GM23338 (cell line): ENCODE results near the gene PRR36. TPM values are rescaled to one million over a fixed set of nuclear protein-coding genes. Genes with fewer than 3 reads are reported as not detected.

Experiments used
- ATAC-seq: fragments of 200-7000 bp; cut with Tn5 transposase; 3 replicates; pipeline ENCODE4 v1.9.1; 2020
- DNase-seq: peaks from one replicate; pipeline ENCODE4 v3.0.0-alpha.2; 2015; ENCODE audit warnings: low spot score
- H2AFZ ChIP-seq: fragments of 200-600 bp; sonication (generic); 2 replicates; pipeline ENCODE4 v1.8.0; 2016; ENCODE audit warnings: antibody characterized with exemption, mild to moderate bottlenecking, moderate library complexity
- H3F3A ChIP-seq: fragments of 200-600 bp; sonication (generic); replicated peaks from 2 replicates; pipeline ENCODE4 v1.8.0; 2017; ENCODE audit warnings: antibody characterized with exemption, mixed run types, low read depth
- H3K27ac ChIP-seq: fragments of 200-600 bp; sonication (generic); 2 replicates; pipeline ENCODE4 v1.6.1; 2016; ENCODE audit warnings: low read depth
- H3K27me3 ChIP-seq: fragments of 200-600 bp; sonication (generic); 2 replicates; pipeline ENCODE4 v1.8.0; 2016; ENCODE audit warnings: mild to moderate bottlenecking, mixed run types, moderate library complexity; ENCODE audit not compliant: insufficient read depth
- H3K36me3 ChIP-seq: fragments of 200-600 bp; sonication (generic); 2 replicates; pipeline ENCODE4 v1.8.0; 2016; ENCODE audit warnings: mild to moderate bottlenecking; ENCODE audit not compliant: insufficient read depth
- H3K4me1 ChIP-seq: fragments of 200-600 bp; sonication (generic); 2 replicates; pipeline ENCODE4 v1.8.0; 2016; ENCODE audit warnings: mild to moderate bottlenecking, moderate library complexity; ENCODE audit not compliant: insufficient read depth
- H3K4me2 ChIP-seq: fragments of 200-600 bp; sonication (generic); 2 replicates; pipeline ENCODE4 v1.7.1; 2017; ENCODE audit warnings: mixed run types
- H3K4me3 ChIP-seq: fragments of 200-600 bp; sonication (generic); 2 replicates; pipeline ENCODE4 v1.6.1; 2016; ENCODE audit warnings: mixed run types
- H3K79me2 ChIP-seq: fragments of 200-600 bp; sonication (generic); replicated peaks from 2 replicates; pipeline ENCODE4 v1.8.0; 2017; ENCODE audit warnings: mild to moderate bottlenecking; ENCODE audit not compliant: insufficient read depth
- H3K9me2 ChIP-seq: fragments of 200-600 bp; sonication (generic); 2 replicates; pipeline ENCODE4 v1.8.0; 2017; ENCODE audit not compliant: insufficient read depth
- H4K20me1 ChIP-seq: fragments of 200-600 bp; sonication (generic); replicated peaks from 2 replicates; pipeline ENCODE4 v1.8.0; 2017; ENCODE audit warnings: mild to moderate bottlenecking; ENCODE audit not compliant: insufficient read depth
- H3K27ac Mint-ChIP-seq: 2 replicates; pipeline ENCODE4 v1.8.0; 2020; ENCODE audit warnings: inconsistent platforms, mild to moderate bottlenecking, moderate library complexity, mixed read lengths
- H3K27me3 Mint-ChIP-seq: 3 replicates; pipeline ENCODE4 v1.8.0; 2022; ENCODE audit warnings: low read depth, mild to moderate bottlenecking, moderate library complexity, mixed read lengths, inconsistent platforms; ENCODE audit not compliant: insufficient read depth, poor library complexity
- H3K36me3 Mint-ChIP-seq: 3 replicates; pipeline ENCODE4 v1.8.0; 2021; ENCODE audit warnings: low read depth, mild to moderate bottlenecking, inconsistent platforms, moderate library complexity, mixed read lengths
- H3K4me1 Mint-ChIP-seq: 3 replicates; pipeline ENCODE4 v1.8.0; 2020; ENCODE audit warnings: mild to moderate bottlenecking, inconsistent platforms, mixed read lengths
- H3K4me3 Mint-ChIP-seq: 3 replicates; pipeline ENCODE4 v1.8.0; 2021; ENCODE audit warnings: moderate library complexity, mild to moderate bottlenecking, inconsistent platforms, mixed read lengths
- H3K9me3 Mint-ChIP-seq: 3 replicates; pipeline ENCODE4 v1.8.0; 2020; ENCODE audit warnings: moderate library complexity, mild to moderate bottlenecking, inconsistent platforms, mixed read lengths
- CREB1 ChIP-seq: fragments of 250-450 bp; sonication (Bioruptor Pico); IDR thresholded peaks from 2 replicates; pipeline ENCODE4 v1.5.0; 2020; ENCODE audit warnings: low read depth, mild to moderate bottlenecking, moderate library complexity
- CTCF ChIP-seq, 2 experiments: fragments of 200-600 bp in 1 of 2; sonication (generic) in 1 of 2; conservative IDR thresholded peaks; 2 replicates each; pipeline versions ENCODE4 v1.5.1 to v1.6.1; 2016 to 2017; ENCODE audit warnings: antibody characterized with exemption in 2 of 2, low read depth in 2 of 2, mild to moderate bottlenecking in 2 of 2, moderate library complexity in 1 of 2
- EZH2 ChIP-seq: fragments of 200-600 bp; sonication (generic); IDR thresholded peaks from one replicate; pipeline ENCODE4 v1.8.0; 2017; ENCODE audit warnings: antibody characterized with exemption, mild to moderate bottlenecking, low read depth; ENCODE audit not compliant: unreplicated experiment
- EZH2phosphoT487 ChIP-seq: fragments of 200-600 bp; sonication (generic); IDR thresholded peaks from one replicate; pipeline ENCODE4 v1.8.1; 2018; ENCODE audit warnings: antibody characterized with exemption; ENCODE audit not compliant: unreplicated experiment
- JUNB ChIP-seq: IDR thresholded peaks from one replicate; pipeline ENCODE4 v1.6.1; 2016; ENCODE audit warnings: antibody characterized with exemption; ENCODE audit not compliant: unreplicated experiment
- NANOG ChIP-seq: IDR thresholded peaks from 2 replicates; pipeline ENCODE4 v1.6.1; 2016; ENCODE audit warnings: antibody characterized with exemption, borderline replicate concordance
- POLR2AphosphoS5 ChIP-seq: IDR thresholded peaks from 2 replicates; pipeline ENCODE4 v1.6.1; 2016; ENCODE audit warnings: antibody characterized with exemption, low read depth
- REST ChIP-seq: IDR thresholded peaks from one replicate; pipeline ENCODE4 v1.6.1; 2018; ENCODE audit warnings: antibody characterized with exemption; ENCODE audit not compliant: unreplicated experiment
- STAT1 ChIP-seq: IDR thresholded peaks from one replicate; pipeline ENCODE4 v1.6.1; 2016; ENCODE audit warnings: antibody characterized with exemption; ENCODE audit not compliant: unreplicated experiment
- ZNF114 ChIP-seq: fragments of 250-450 bp; sonication (Bioruptor Pico); IDR thresholded peaks from 2 replicates; pipeline ENCODE4 v1.5.0; 2020; ENCODE audit warnings: mild to moderate bottlenecking, moderate library complexity
- ZNF331 ChIP-seq: fragments of 250-450 bp; sonication (Bioruptor Pico); IDR thresholded peaks from 2 replicates; pipeline ENCODE4 v1.5.0; 2020; ENCODE audit warnings: low read depth, mild to moderate bottlenecking, moderate library complexity
- polyA plus RNA-seq: library from polyadenylated mRNA; unstranded; fragments of >200 nt; fragmentation: Nextera tagmentation; extraction: Ambion mirVana; gene quantifications from 2 replicates; pipeline ENCODE4 v1.2.1, GENCODE V29; 2016
- total RNA-seq: library from RNA; depleted of rRNA; stranded (reverse); fragments of >200 nt; shearing (Covaris generic); gene quantifications from 2 replicates; pipeline ENCODE4 v1.2.3, GENCODE V29; 2014
- TF ChIP-seq, protein P1 (sequence below): IDR thresholded peaks from 2 replicates; pipeline ENCODE4 v1.6.1; 2016; ENCODE audit warnings: antibody characterized with exemption

PRR36 gene
- total and polyA plus RNA-seq, 2 experiments from 2014 or later = 17.6 to 17.9 TPM

GRCh38 chr19:7861619-7862412 is 12.4 kb downstream of the PRR36 start:
- H3K27ac Mint-ChIP-seq = no peak overlapping the region
- Histone ChIP-seq H3K36me3 (no peaks in the 10 kb centered on the region), H2AFZ (peak overlapping the region; percentile 90), H3K79me2 (no peaks in the 10 kb centered on the region), H3K27me3 (peaks cover 52% of the 10 kb centered on the region), H3K4me3 (peak overlapping the region; percentile 65), H3K27ac (no peak overlapping the region), H4K20me1 (no peaks in the 10 kb centered on the region), H3K4me1 (peaks cover 34% of the 10 kb centered on the region), H3F3A (0 out of 2 replicates have a peak, but pooled peaks cover 6% of the 10 kb centered on the region), H3K9me2 (no peaks in the 10 kb centered on the region), H3K4me2 (peak overlapping the region; percentile 86)
- no peak for TF ChIP-seq NANOG
- TF ChIP-seq CTCF (conservative IDR thresholded peaks at IDR 0.05; ENCODE audit: low read depth in 2 of 2) = peak; percentile 42 to 65; a peak in 3 of 4 replicates
- DNase-seq (peak; percentile 80), ATAC-seq (peak; percentile 20)
- H3K4me3 Mint-ChIP-seq = peak overlapping the region; percentile 79
- no peaks in the 10 kb centered on the region for H3K36me3 Mint-ChIP-seq
- peaks cover 43% of the 10 kb centered on the region for H3K27me3 Mint-ChIP-seq
- H3K4me1 Mint-ChIP-seq = peaks cover 31% of the 10 kb centered on the region
- H3K9me3 Mint-ChIP-seq = no peaks in the 10 kb centered on the region

DNA sequence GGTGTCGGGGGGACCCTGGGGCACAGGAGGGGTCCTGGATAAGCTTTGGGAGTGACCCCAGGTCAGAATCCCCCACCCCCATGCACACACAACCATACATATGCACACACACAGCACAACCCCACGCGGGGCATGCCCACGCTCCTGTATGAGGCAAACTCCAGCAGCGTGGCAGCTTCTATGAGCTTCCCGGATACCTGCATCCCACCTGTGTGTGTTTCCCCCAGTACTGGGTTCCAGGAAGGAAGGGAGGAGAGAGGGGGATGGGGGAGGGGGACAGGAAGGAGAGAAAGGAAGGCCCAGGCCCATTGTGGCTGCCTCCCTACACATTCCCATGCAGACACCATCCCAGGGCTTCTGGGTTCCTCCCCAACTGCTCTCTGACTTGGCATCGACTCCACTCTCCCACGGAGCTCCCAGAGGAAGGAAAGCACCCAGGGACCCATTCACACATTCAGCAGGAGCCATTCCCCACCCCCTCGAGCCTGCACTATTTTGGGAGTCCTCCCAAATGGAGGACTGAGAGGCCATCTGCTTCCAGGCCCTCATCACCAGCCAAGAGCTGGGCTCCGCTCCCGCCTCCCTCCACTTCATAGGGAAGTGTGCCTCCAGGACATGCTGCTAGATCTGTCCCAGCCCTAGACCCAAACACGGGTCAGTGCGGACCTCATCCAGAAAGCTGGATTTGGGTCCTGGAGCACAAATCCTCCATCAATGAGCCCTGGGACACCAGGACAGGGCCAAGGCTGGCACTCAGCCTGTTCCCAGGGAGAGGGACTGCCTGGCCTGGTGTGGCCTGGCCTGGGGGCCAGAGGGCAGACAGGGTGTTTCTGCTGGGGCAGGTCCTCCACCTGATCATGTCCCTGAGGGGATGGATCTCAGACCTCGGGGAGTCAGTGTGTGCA is 13.2 kb downstream of the PRR36 start:
- Mint-ChIP-seq H3K27ac (no peak overlapping the region), H3K4me1 (peaks cover 34% of the 10 kb centered on the region), H3K9me3 (no peaks in the 10 kb centered on the region), H3K27me3 (peaks cover 42% of the 10 kb centered on the region), H3K36me3 (no peaks in the 10 kb centered on the region), H3K4me3 (peak overlapping the region; percentile 79; the same call in 2 of the 3 replicates)
- no peak for ATAC-seq
- no peak overlapping the region for H3K27ac ChIP-seq
- H4K20me1 ChIP-seq = no peaks in the 10 kb centered on the region
- no peak overlapping the region for H2AFZ ChIP-seq
- peak overlapping the region; percentile 86 for H3K4me2 ChIP-seq
- H3K79me2 ChIP-seq = no peaks in the 10 kb centered on the region
- peaks cover 43% of the 10 kb centered on the region for H3K27me3 ChIP-seq
- peaks cover 34% of the 10 kb centered on the region for H3K4me1 ChIP-seq
- H3K9me2 ChIP-seq = no peaks in the 10 kb centered on the region
- peak; percentile 56 for DNase-seq
- no peaks in the 10 kb centered on the region for H3K36me3 ChIP-seq
- H3F3A ChIP-seq = 0 out of 2 replicates have a peak, but pooled peaks cover 6% of the 10 kb centered on the region
- H3K4me3 ChIP-seq = peak overlapping the region; percentile 65; the same call in 1 of the 2 replicates
- TF ChIP-seq REST = no peak
- no peak for TF ChIP-seq NANOG
- no peak for TF ChIP-seq EZH2
- no peak for TF ChIP-seq STAT1
- TF ChIP-seq CREB1 (CRISPR knock-in tag) = no peak
- no peak for TF ChIP-seq JUNB
- TF ChIP-seq, protein P1, sequence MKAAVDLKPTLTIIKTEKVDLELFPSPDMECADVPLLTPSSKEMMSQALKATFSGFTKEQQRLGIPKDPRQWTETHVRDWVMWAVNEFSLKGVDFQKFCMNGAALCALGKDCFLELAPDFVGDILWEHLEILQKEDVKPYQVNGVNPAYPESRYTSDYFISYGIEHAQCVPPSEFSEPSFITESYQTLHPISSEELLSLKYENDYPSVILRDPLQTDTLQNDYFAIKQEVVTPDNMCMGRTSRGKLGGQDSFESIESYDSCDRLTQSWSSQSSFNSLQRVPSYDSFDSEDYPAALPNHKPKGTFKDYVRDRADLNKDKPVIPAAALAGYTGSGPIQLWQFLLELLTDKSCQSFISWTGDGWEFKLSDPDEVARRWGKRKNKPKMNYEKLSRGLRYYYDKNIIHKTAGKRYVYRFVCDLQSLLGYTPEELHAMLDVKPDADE = no peak
- no peak for TF ChIP-seq ZNF114
- TF ChIP-seq POLR2AphosphoS5 = no peak
- no peak for TF ChIP-seq CTCF (conservative IDR thresholded peaks at IDR 0.05; ENCODE audit: low read depth in 2 of 2)
- no peak for TF ChIP-seq ZNF331 (CRISPR knock-in tag)
- no peak for TF ChIP-seq EZH2phosphoT487
